ENCODE data around the gene TCERG1L.

Gene TCERG1L

GRCh38 chr10:131277969-131278368, 33.6 kb downstream of the TCERG1L start:
- H3K27me3 ChIP-seq (ENCODE audit: control insufficient read depth, insufficient read depth, low read length) = no peaks in the 10 kb centered on the region
- H3K9me3 ChIP-seq (replicated peaks; ENCODE audit: low read length) = peaks cover 34% of the 10 kb centered on the region
- H3K4me2 ChIP-seq (ENCODE audit: low read length) = no peak overlapping the region
- H3K4me1 ChIP-seq (ENCODE audit: control insufficient read depth, insufficient read depth, low read length) = no peaks in the 10 kb centered on the region
- no peak overlapping the region for H3K4me3 ChIP-seq (ENCODE audit: low read length)
- H3K36me3 ChIP-seq (ENCODE audit: insufficient read depth, low read length) = no peaks in the 10 kb centered on the region
- no peak overlapping the region for H3K9ac ChIP-seq (ENCODE audit: low read depth, low read length)

GRCh38 chr10:131277278-131277677, 34.2 kb downstream of the TCERG1L start:
- Histone ChIP-seq H3K9me3 (replicated peaks; ENCODE audit: low read length) (peaks cover 34% of the 10 kb centered on the region), H3K4me1 (ENCODE audit: control insufficient read depth, insufficient read depth, low read length) (no peaks in the 10 kb centered on the region), H3K4me2 (ENCODE audit: low read length) (no peak overlapping the region), H3K36me3 (ENCODE audit: insufficient read depth, low read length) (no peaks in the 10 kb centered on the region), H3K27me3 (ENCODE audit: control insufficient read depth, insufficient read depth, low read length) (no peaks in the 10 kb centered on the region), H3K4me3 (ENCODE audit: low read length) (no peak overlapping the region), H3K9ac (ENCODE audit: low read depth, low read length) (no peak overlapping the region)

GRCh38 chr10:131275691-131276090, 35.8 kb downstream of the TCERG1L start:
- no peak overlapping the region for H3K9ac ChIP-seq (ENCODE audit: low read depth, low read length)
- peaks cover 34% of the 10 kb centered on the region for H3K9me3 ChIP-seq (replicated peaks; ENCODE audit: low read length)
- H3K4me3 ChIP-seq (ENCODE audit: low read length) = no peak overlapping the region
- no peak overlapping the region for H3K4me2 ChIP-seq (ENCODE audit: low read length)
- no peaks in the 10 kb centered on the region for H3K36me3 ChIP-seq (ENCODE audit: insufficient read depth, low read length)
- H3K4me1 ChIP-seq (ENCODE audit: control insufficient read depth, insufficient read depth, low read length) = no peaks in the 10 kb centered on the region
- no peaks in the 10 kb centered on the region for H3K27me3 ChIP-seq (ENCODE audit: control insufficient read depth, insufficient read depth, low read length)

GRCh38 chr10:131274883-131275282, 36.6 kb downstream of the TCERG1L start:
- Histone ChIP-seq H3K27me3 (ENCODE audit: control insufficient read depth, insufficient read depth, low read length) (no peaks in the 10 kb centered on the region), H3K9ac (ENCODE audit: low read depth, low read length) (no peak overlapping the region), H3K4me1 (ENCODE audit: control insufficient read depth, insufficient read depth, low read length) (no peaks in the 10 kb centered on the region), H3K4me3 (ENCODE audit: low read length) (no peak overlapping the region), H3K4me2 (ENCODE audit: low read length) (no peak overlapping the region), H3K36me3 (ENCODE audit: insufficient read depth, low read length) (no peaks in the 10 kb centered on the region), H3K9me3 (replicated peaks; ENCODE audit: low read length) (peaks cover 37% of the 10 kb centered on the region)

GRCh38 chr10:131274133-131274880, 37.2 kb downstream of the TCERG1L start:
- H3K4me2 ChIP-seq (ENCODE audit: low read length) = no peak overlapping the region
- H3K4me3 ChIP-seq (ENCODE audit: low read length) = no peak overlapping the region
- H3K36me3 ChIP-seq (ENCODE audit: insufficient read depth, low read length) = no peaks in the 10 kb centered on the region
- no peak overlapping the region for H3K9ac ChIP-seq (ENCODE audit: low read depth, low read length)
- H3K4me1 ChIP-seq (ENCODE audit: control insufficient read depth, insufficient read depth, low read length) = no peaks in the 10 kb centered on the region
- no peaks in the 10 kb centered on the region for H3K27me3 ChIP-seq (ENCODE audit: control insufficient read depth, insufficient read depth, low read length)
- H3K9me3 ChIP-seq (replicated peaks; ENCODE audit: low read length) = peaks cover 32% of the 10 kb centered on the region

DNA sequence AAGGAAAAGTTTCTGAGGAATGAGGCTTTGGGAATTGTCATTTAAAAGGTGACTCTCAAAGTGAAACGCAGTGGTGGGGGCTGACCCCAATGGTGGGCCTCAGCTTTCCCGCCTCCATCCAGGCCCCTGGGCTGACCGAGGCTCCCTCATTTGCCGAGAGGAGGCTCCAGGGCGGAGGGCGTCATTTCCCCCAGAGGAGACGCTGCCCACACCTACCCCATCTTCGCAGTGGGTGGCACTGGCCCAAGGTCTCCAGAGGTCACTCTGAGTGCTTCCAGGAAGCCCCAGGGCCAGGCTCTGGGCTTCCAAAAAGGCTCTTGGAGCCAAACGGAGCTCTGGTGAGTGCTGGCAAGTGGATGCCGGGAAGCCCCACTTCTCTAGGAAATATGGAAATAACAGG, 38.0 kb downstream of the TCERG1L start:
- Histone ChIP-seq H3K4me1 (ENCODE audit: control insufficient read depth, insufficient read depth, low read length) (no peaks in the 10 kb centered on the region), H3K4me2 (ENCODE audit: low read length) (no peak overlapping the region), H3K9me3 (replicated peaks; ENCODE audit: low read length) (peaks cover 26% of the 10 kb centered on the region), H3K9ac (ENCODE audit: low read depth, low read length) (no peak overlapping the region), H3K4me3 (ENCODE audit: low read length) (no peak overlapping the region), H3K27me3 (ENCODE audit: control insufficient read depth, insufficient read depth, low read length) (no peaks in the 10 kb centered on the region), H3K36me3 (ENCODE audit: insufficient read depth, low read length) (no peaks in the 10 kb centered on the region)

DNA sequence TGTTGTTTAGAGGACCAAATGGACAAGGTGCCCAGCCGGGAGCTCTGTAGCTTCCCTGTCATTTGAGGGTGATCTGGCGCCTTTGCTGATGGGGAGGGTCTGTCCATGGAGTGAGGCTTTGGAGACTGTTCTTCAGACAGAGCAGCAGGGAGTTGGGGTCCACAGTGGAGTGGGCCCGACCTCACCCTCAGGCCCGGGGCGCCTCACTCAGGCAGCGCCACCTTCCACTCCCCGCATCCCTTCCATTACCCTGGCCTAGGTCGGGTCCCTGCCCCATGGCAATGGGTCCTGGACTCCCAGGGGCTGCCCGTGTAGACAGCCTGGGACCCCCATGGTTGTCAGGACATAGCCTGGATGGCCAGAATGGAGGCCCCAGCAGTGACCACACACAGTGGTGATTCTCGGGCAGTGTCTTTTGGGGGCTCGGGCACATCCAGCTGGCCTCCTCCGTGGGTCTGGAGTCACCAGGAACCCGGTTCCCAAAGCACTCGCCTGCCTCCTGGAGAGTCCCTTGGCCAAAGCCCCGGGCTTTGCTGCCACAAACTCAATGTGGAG, 38.5 kb downstream of the TCERG1L start:
- H3K4me2 ChIP-seq (ENCODE audit: low read length) = no peak overlapping the region
- H3K9me3 ChIP-seq (replicated peaks; ENCODE audit: low read length) = peaks cover 26% of the 10 kb centered on the region
- H3K27me3 ChIP-seq (ENCODE audit: control insufficient read depth, insufficient read depth, low read length) = no peaks in the 10 kb centered on the region
- H3K9ac ChIP-seq (ENCODE audit: low read depth, low read length) = no peak overlapping the region
- no peak overlapping the region for H3K4me3 ChIP-seq (ENCODE audit: low read length)
- H3K36me3 ChIP-seq (ENCODE audit: insufficient read depth, low read length) = no peaks in the 10 kb centered on the region
- H3K4me1 ChIP-seq (ENCODE audit: control insufficient read depth, insufficient read depth, low read length) = no peaks in the 10 kb centered on the region

- Histone ChIP-seq H3K36me3 (ENCODE audit: insufficient read depth, low read length) (no peaks in the 10 kb centered on the region), H3K4me1 (ENCODE audit: control insufficient read depth, insufficient read depth, low read length) (no peaks in the 10 kb centered on the region), H3K4me2 (ENCODE audit: low read length) (no peak overlapping the region), H3K9ac (ENCODE audit: low read depth, low read length) (no peak overlapping the region), H3K9me3 (replicated peaks; ENCODE audit: low read length) (peaks cover 21% of the 10 kb centered on the region), H3K4me3 (ENCODE audit: low read length) (no peak overlapping the region), H3K27me3 (ENCODE audit: control insufficient read depth, insufficient read depth, low read length) (no peaks in the 10 kb centered on the region)
Observed at GRCh38 chr10:131271966-131272365, 39.6 kb downstream of the TCERG1L start.

DNA sequence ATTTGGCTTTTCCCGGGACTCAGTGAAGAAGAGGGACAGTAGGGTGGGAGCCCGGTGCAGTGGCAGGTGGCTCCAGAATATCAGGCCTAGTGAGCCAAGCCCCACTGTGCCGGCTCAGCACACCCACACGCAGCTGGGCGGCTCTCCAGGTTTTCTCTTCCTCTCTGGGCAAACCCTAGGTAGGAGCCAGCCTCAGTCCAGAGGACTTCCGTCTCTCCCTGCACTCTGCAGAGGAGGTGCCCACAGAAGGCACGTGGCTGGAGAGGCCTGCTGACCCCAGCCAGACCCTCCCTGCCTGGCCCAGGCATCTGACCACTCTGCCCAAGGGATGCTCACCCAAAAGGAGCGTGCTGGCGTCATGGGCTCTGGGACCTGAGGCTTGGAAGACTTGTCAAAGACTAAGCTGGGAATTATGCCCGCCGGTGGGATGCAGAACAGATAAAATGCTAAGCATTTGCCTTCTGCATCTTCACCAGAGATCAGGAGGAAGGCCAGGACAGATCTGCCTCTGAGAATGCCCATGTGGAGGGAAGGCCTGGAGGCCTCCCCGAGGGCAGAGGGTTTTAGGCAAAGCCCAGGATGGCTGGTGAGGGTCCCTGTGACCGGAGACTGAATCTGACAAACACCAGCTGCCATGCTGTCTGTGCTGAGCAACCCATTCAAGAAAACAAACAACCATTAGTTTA, 40.2 kb downstream of the TCERG1L start:
- no peaks in the 10 kb centered on the region for H3K36me3 ChIP-seq (ENCODE audit: insufficient read depth, low read length)
- H3K4me1 ChIP-seq (ENCODE audit: control insufficient read depth, insufficient read depth, low read length) = no peaks in the 10 kb centered on the region
- no peak overlapping the region for H3K9ac ChIP-seq (ENCODE audit: low read depth, low read length)
- H3K9me3 ChIP-seq (replicated peaks; ENCODE audit: low read length) = peaks cover 17% of the 10 kb centered on the region
- H3K4me2 ChIP-seq (ENCODE audit: low read length) = no peak overlapping the region
- H3K4me3 ChIP-seq (ENCODE audit: low read length) = no peak overlapping the region
- H3K27me3 ChIP-seq (ENCODE audit: control insufficient read depth, insufficient read depth, low read length) = no peaks in the 10 kb centered on the region

GRCh38 chr10:131270461-131271190, 40.9 kb downstream of the TCERG1L start:
- H3K4me3 ChIP-seq (ENCODE audit: low read length) = no peak overlapping the region
- no peak overlapping the region for H3K9ac ChIP-seq (ENCODE audit: low read depth, low read length)
- no peaks in the 10 kb centered on the region for H3K36me3 ChIP-seq (ENCODE audit: insufficient read depth, low read length)
- H3K9me3 ChIP-seq (replicated peaks; ENCODE audit: low read length) = peaks cover 13% of the 10 kb centered on the region
- no peaks in the 10 kb centered on the region for H3K4me1 ChIP-seq (ENCODE audit: control insufficient read depth, insufficient read depth, low read length)
- no peaks in the 10 kb centered on the region for H3K27me3 ChIP-seq (ENCODE audit: control insufficient read depth, insufficient read depth, low read length)
- H3K4me2 ChIP-seq (ENCODE audit: low read length) = no peak overlapping the region

DNA sequence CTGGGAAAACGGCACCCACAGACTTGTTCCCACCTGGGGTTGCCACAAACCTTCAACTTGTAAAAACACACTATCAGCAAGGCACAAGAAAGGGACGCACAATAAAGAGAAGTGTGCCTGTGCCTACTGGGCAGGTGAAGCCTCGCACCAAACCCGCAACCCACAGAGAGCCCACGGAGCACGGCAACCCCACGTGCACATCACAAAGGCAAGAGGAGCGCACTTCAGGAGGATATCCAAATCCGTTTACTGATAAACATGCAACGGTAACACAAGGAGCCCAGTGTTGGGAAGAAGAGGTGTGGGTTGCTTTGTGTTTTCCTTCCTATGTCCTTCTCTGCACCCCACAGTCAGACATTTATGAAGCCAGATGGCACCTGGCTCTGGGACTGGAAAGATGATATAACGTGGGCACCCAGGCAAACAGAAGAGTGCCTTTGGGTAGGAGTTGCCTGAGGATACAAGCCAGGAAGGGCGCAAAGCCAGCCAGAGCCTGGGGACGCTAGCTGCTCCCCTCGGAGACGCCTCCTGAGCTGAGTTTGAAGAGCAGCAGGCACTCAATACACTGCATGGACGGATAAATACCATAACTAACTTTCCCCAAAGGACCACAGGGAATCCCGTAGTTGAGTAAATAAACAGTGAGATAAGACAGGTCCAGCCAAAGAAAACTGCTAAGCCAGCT, 41.6 kb downstream of the TCERG1L start:
- no peak overlapping the region for H3K9ac ChIP-seq (ENCODE audit: low read depth, low read length)
- no peak overlapping the region for H3K4me2 ChIP-seq (ENCODE audit: low read length)
- no peaks in the 10 kb centered on the region for H3K4me1 ChIP-seq (ENCODE audit: control insufficient read depth, insufficient read depth, low read length)
- no peak overlapping the region for H3K4me3 ChIP-seq (ENCODE audit: low read length)
- no peaks in the 10 kb centered on the region for H3K36me3 ChIP-seq (ENCODE audit: insufficient read depth, low read length)
- no peaks in the 10 kb centered on the region for H3K27me3 ChIP-seq (ENCODE audit: control insufficient read depth, insufficient read depth, low read length)
- H3K9me3 ChIP-seq (replicated peaks; ENCODE audit: low read length) = peaks cover 13% of the 10 kb centered on the region
